Measurements from ENCODE around the gene DQX1.

GRCh38 chr2:74491648-74492544 lies 34.1 kb downstream of the DQX1 start:
- TF ChIP-seq CTCF (IDR thresholded peaks at IDR 0.05; ENCODE audit: insufficient read depth, low read length) (no peak), POLR2AphosphoS5 (IDR thresholded peaks at IDR 0.05; ENCODE audit: low read depth) (no peak), REST (IDR thresholded peaks at IDR 0.05; ENCODE audit: insufficient replicate concordance, low read depth) (no peak), SPI1 (IDR thresholded peaks at IDR 0.05; ENCODE audit: borderline replicate concordance, low read depth) (no peak), GABPA (IDR thresholded peaks at IDR 0.05; ENCODE audit: low read depth) (no peak)

Data from HL-60 (cell line).